HS-27A (cell line): ENCODE data around the gene AK5.

Experiments used
- DNase-seq: peaks from one replicate; pipeline ENCODE4 v3.0.0-alpha.2; 2012; ENCODE audit warnings: low read depth, missing footprints

The AK5 gene

GRCh38 chr1:77438236-77438913, 156.6 kb downstream of the AK5 start:
- peak; percentile 91 for DNase-seq

GRCh38 chr1:77446841-77447555, 165.2 kb downstream of the AK5 start:
- no peak for DNase-seq

- no peak for DNase-seq
Measured at GRCh38 chr1:77447669-77448068, 165.8 kb downstream of the AK5 start.

GRCh38 chr1:77459881-77460280, 178.1 kb downstream of the AK5 start:
- no peak for DNase-seq

- no peak for DNase-seq
Measured at GRCh38 chr1:77461691-77462090, 179.9 kb downstream of the AK5 start.

- DNase-seq, result no peak
Measured at GRCh38 chr1:77463216-77463615, 181.4 kb downstream of the AK5 start.

- no peak for DNase-seq
Measured at GRCh38 chr1:77465139-77465538, 183.3 kb downstream of the AK5 start.

GRCh38 chr1:77465922-77466321, 184.1 kb downstream of the AK5 start:
- no peak for DNase-seq

GRCh38 chr1:77467021-77467595, 185.3 kb downstream of the AK5 start:
- no peak for DNase-seq

GRCh38 chr1:77467741-77468140, 185.9 kb downstream of the AK5 start:
- DNase-seq, result no peak

GRCh38 chr1:77468257-77468948, 186.6 kb downstream of the AK5 start:
- DNase-seq, result no peak

- DNase-seq, result no peak
Measured at GRCh38 chr1:77468949-77469710, 187.3 kb downstream of the AK5 start.

- DNase-seq, result no peak
Measured at GRCh38 chr1:77471691-77472090, 189.9 kb downstream of the AK5 start.

- peak; percentile 86 for DNase-seq
Measured at GRCh38 chr1:77473690-77474089, 191.9 kb downstream of the AK5 start.

GRCh38 chr1:77475641-77476040, 193.8 kb downstream of the AK5 start:
- DNase-seq, result no peak

GRCh38 chr1:77476475-77476874, 194.7 kb downstream of the AK5 start:
- DNase-seq, result no peak

- DNase-seq, result no peak
Measured at GRCh38 chr1:77484334-77484733, 202.5 kb downstream of the AK5 start.

- no peak for DNase-seq
Measured at GRCh38 chr1:77484926-77485325, 203.1 kb downstream of the AK5 start.

GRCh38 chr1:77487631-77488030, 205.8 kb downstream of the AK5 start:
- DNase-seq, result no peak

- no peak for DNase-seq
Measured at GRCh38 chr1:77489910-77490309, 208.1 kb downstream of the AK5 start.

- no peak for DNase-seq
Measured at GRCh38 chr1:77494026-77494425, 212.2 kb downstream of the AK5 start.

- no peak for DNase-seq
Measured at GRCh38 chr1:77498918-77499317, 217.1 kb downstream of the AK5 start.
